ENCODE data around the gene ZNF277. TPM values are rescaled to one million over a fixed set of nuclear protein-coding genes. Genes with fewer than 3 reads are reported as not detected.

ZNF277 gene
- polyA plus RNA-seq, 2 of the 4 experiments (the other 2 are of a cell fraction): 23.4 to 31.9 TPM

GRCh38 chr7:112176693-112177415 lies 29.6 kb upstream of the ZNF277 start (continued):
- TF ChIP-seq ELK1 (IDR thresholded peaks at IDR 0.05; ENCODE audit: low read depth, low read length) (no peak), ZNF302 (CRISPR knock-in tag; IDR thresholded peaks at IDR 0.05) (no peak), CHD4 (IDR thresholded peaks at IDR 0.05; ENCODE audit: borderline replicate concordance) (no peak), RFX5 (IDR thresholded peaks at IDR 0.05) (no peak), HDAC2 (IDR thresholded peaks at IDR 0.05) (no peak), RCOR1 (IDR thresholded peaks at IDR 0.05; ENCODE audit: low read depth, low read length) (no peak), CEBPB (IDR thresholded peaks at IDR 0.05) (no peak), E2F6 (IDR thresholded peaks at IDR 0.05; ENCODE audit: borderline replicate concordance, low read depth) (no peak), CBX2 (IDR thresholded peaks at IDR 0.05; ENCODE audit: borderline replicate concordance, low read depth) (no peak), CHD2 (IDR thresholded peaks at IDR 0.05; ENCODE audit: low read length, partially characterized antibody) (no peak)
- TF ChIP-seq, protein P1, sequence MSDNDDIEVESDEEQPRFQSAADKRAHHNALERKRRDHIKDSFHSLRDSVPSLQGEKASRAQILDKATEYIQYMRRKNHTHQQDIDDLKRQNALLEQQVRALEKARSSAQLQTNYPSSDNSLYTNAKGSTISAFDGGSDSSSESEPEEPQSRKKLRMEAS (IDR thresholded peaks at IDR 0.05): no peak

- no peak overlapping the region for H3K27ac ChIP-seq
- H3K4me2 ChIP-seq: no peak overlapping the region
- H3K9me3 ChIP-seq: no peaks in the 10 kb centered on the region
- no peak for TF ChIP-seq CTCF (IDR thresholded peaks at IDR 0.05)
- TF ChIP-seq MYC (IDR thresholded peaks at IDR 0.05; ENCODE audit: borderline replicate concordance, low read length): no peak
- no peak for TF ChIP-seq POLR2A (IDR thresholded peaks at IDR 0.05; ENCODE audit: low read length)
- no peak for TF ChIP-seq MAFK (IDR thresholded peaks at IDR 0.05; ENCODE audit: partially characterized antibody)
- TF ChIP-seq RCOR1 (IDR thresholded peaks at IDR 0.05; ENCODE audit: low read depth, low read length): no peak
- no peak for TF ChIP-seq KDM1A (IDR thresholded peaks at IDR 0.05; ENCODE audit: low read depth)
- no peak for TF ChIP-seq EHMT2 (IDR thresholded peaks at IDR 0.05; ENCODE audit: low read depth)
- TF ChIP-seq CEBPB (IDR thresholded peaks at IDR 0.05): no peak
- no peak for TF ChIP-seq USF2 (IDR thresholded peaks at IDR 0.05)
- no peak for TF ChIP-seq HMGXB4 (CRISPR knock-in tag; IDR thresholded peaks at IDR 0.05; ENCODE audit: borderline replicate concordance)
- TF ChIP-seq HOXB5 (CRISPR knock-in tag; IDR thresholded peaks at IDR 0.05): no peak
- no peak for TF ChIP-seq BHLHE40 (IDR thresholded peaks at IDR 0.05; ENCODE audit: low read depth, low read length)
- no peak for TF ChIP-seq NFE2L2 (conservative IDR thresholded peaks at IDR 0.05; ENCODE audit: low read length)
- TF ChIP-seq HDAC2 (IDR thresholded peaks at IDR 0.05): no peak
- no peak for TF ChIP-seq NPAS2 (CRISPR knock-in tag; IDR thresholded peaks at IDR 0.05; ENCODE audit: borderline replicate concordance)
- DNase-seq (ENCODE audit: low read depth in 1 of 2, low spot score in 1 of 2): no peak
- ATAC-seq: no peak
- POLR2A ChIA-PET: no interaction called here
- CTCF ChIA-PET: interaction anchor here (1.1 kb wide), 1 partner anchor 19 kb away, joined by 3 read pairs; no protein-coding TSS in a partner anchor
- no peak for FAIRE-seq
- H3K4me1 ChIP-seq: no peaks in the 10 kb centered on the region
- 84% methylated on average over 4 of the region's 4 CpGs for WGBS (ENCODE audit: missing lambda C conversion rate)
- H3K4me3 ChIP-seq: no peak overlapping the region
Measured at GRCh38 chr7:112180223-112180622, 26.3 kb upstream of the ZNF277 start.
